BLaER1 treated with 17β-estradiol and CSF1 and Interleukin-3, amounts not matched to agents 10 nM and 100 nM (cell line): Measurements from ENCODE around the gene PPP1R14C.

ENCODE experiments used
- H3K27ac ChIP-seq, 11 experiments: shearing (Covaris generic); formaldehyde crosslinking; 2 replicates each; pipeline ENCODE4 v1.8.1; 2022
- H3K27me3 ChIP-seq, 11 experiments: shearing (Covaris generic); formaldehyde crosslinking; 2 replicates each; pipeline ENCODE4 v1.8.1; 2022
- H3K36me3 ChIP-seq, 11 experiments: shearing (Covaris generic); formaldehyde crosslinking; 2 replicates each; pipeline ENCODE4 v1.8.1; 2022
- H3K4me1 ChIP-seq, 10 experiments: shearing (Covaris generic); formaldehyde crosslinking; 2 replicates each; pipeline ENCODE4 v1.8.1; 2022
- H3K4me2 ChIP-seq, 11 experiments: shearing (Covaris generic); formaldehyde crosslinking; 2 replicates each; pipeline ENCODE4 v1.8.1; 2022
- H3K4me3 ChIP-seq, 10 experiments: shearing (Covaris generic); formaldehyde crosslinking; 2 replicates each; pipeline ENCODE4 v1.8.1; 2022
- H3K9ac ChIP-seq, 11 experiments: shearing (Covaris generic); formaldehyde crosslinking; 2 replicates each; pipeline ENCODE4 v1.8.1; 2022
- H3K9me3 ChIP-seq, 11 experiments: shearing (Covaris generic); formaldehyde crosslinking; replicated peaks in 1 of 11; 2 replicates each; pipeline ENCODE4 v1.8.1; 2022
- H4K20me1 ChIP-seq, 11 experiments: shearing (Covaris generic); formaldehyde crosslinking; 2 replicates each; pipeline ENCODE4 v1.8.1; 2022
- Cebpa-rat ChIP-seq, 11 experiments: shearing (Covaris generic); IDR thresholded peaks; 2 replicates each; pipeline ENCODE4 v1.8.1; 2022

The PPP1R14C gene

GRCh38 chr6:150272976-150273315 is 130.1 kb downstream of the PPP1R14C start:
- H3K9ac ChIP-seq = no peak overlapping the region
- no peak overlapping the region for H3K27ac ChIP-seq
- peaks cover 0 to 6% (median 0%) of the 10 kb centered on the region in 11 experiments; a peak in 5 of 22 replicates for H3K9me3 ChIP-seq
- no peaks in the 10 kb centered on the region; a peak in 1 of 22 replicates for H4K20me1 ChIP-seq
- no peaks in the 10 kb centered on the region for H3K36me3 ChIP-seq
- peaks cover 9 to 44% (median 27%) of the 10 kb centered on the region in 10 experiments; a peak in 18 of 20 replicates for H3K4me1 ChIP-seq
- peak overlapping the region in 8 of 11 experiments; percentile 67 to 93 (median 78); a peak in 12 of 22 replicates for H3K4me2 ChIP-seq
- no peak overlapping the region for H3K4me3 ChIP-seq
- TF ChIP-seq Cebpa-rat (IDR thresholded peaks at IDR 0.05) = no peak
- peaks cover 0 to 13% (median 0%) of the 10 kb centered on the region in 11 experiments; a peak in 7 of 22 replicates for H3K27me3 ChIP-seq

DNA sequence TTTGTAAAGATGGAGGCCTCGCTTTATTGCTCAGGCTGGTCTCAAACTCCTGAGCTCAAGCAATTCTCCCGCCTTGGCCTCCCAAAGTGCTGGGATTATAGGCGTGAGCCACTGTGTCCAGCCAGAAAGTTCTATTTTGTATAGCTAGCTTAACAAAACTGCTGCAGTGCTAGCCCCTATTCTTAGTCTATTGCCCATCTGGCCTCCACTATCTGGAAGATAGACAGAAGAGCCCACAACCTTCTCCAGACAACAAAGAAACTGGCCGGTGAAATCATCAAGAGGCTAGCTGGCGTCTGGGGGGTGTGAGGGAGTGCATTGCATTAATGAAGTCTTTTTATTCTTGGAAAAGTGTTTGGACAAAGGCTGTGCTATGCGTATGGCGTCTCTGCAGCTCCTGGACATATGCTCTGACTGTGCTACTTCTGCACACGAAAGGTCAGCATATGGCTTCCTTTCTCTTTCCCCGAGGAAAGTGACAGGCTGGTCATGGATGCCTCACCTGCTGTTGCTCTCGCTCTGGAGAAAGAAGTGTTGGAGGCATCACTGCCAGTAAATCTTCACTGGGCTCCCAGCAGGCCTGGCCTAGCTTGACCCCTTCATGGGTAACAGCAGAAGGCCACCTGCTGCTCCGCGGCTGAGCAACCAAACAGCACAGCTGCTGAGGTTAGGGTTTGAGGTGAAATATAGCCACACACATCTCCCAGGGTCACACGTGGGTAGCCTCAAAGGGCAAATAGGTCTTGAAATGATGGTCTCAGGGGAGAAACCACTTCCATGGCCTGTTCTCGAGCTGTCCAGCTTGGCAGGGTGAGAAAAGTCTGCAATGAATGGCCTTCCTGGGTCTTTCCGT is 130.8 kb downstream of the PPP1R14C start:
- Histone ChIP-seq H3K4me3 (no peak overlapping the region), H3K27me3 (peaks cover 0 to 19% (median 0%) of the 10 kb centered on the region in 11 experiments; a peak in 7 of 22 replicates), H4K20me1 (no peaks in the 10 kb centered on the region; a peak in 1 of 22 replicates), H3K9me3 (peaks cover 0 to 6% (median 0%) of the 10 kb centered on the region in 11 experiments; a peak in 5 of 22 replicates), H3K4me2 (peak overlapping the region in 10 of 11 experiments; percentile 11 to 93 (median 76); a peak in 18 of 22 replicates), H3K27ac (no peak overlapping the region), H3K4me1 (peaks cover 13 to 52% (median 35%) of the 10 kb centered on the region in 10 experiments; a peak in 18 of 20 replicates), H3K9ac (peak overlapping the region in 2 of 11 experiments; percentile 2 to 11; a peak in 2 of 22 replicates), H3K36me3 (no peaks in the 10 kb centered on the region)
- no peak for TF ChIP-seq Cebpa-rat (IDR thresholded peaks at IDR 0.05)

DNA sequence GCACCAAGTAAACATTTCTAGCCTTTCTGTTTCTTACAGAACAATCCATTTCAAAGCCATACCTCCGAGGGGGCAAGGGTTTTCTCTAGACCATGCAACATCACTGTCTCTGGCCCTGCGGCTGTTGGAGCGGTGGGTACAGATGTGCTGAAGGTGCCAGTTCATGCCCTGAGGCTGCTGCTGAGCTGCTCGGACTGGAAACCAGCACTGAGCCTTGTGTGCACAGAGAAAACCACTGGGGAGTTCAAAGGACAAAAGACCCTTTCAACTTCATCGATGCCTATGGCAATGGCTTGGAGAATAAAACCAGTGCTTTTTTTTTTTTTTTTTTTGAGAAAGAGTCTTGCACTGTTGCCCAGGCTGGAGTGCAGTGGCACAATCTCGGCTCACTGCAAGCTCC is 132.6 kb downstream of the PPP1R14C start:
- no peak for TF ChIP-seq Cebpa-rat (IDR thresholded peaks at IDR 0.05)
- Histone ChIP-seq H3K4me3 (no peak overlapping the region), H3K4me2 (peak overlapping the region in 6 of 11 experiments; percentile 26 to 83 (median 76); a peak in 7 of 22 replicates), H3K9me3 (no peaks in the 10 kb centered on the region; a peak in 1 of 22 replicates), H3K9ac (no peak overlapping the region), H3K27ac (no peak overlapping the region), H3K27me3 (peaks cover 0 to 21% (median 0%) of the 10 kb centered on the region in 11 experiments; a peak in 7 of 22 replicates), H4K20me1 (no peaks in the 10 kb centered on the region; a peak in 1 of 22 replicates), H3K36me3 (no peaks in the 10 kb centered on the region), H3K4me1 (peaks cover 13 to 70% (median 52%) of the 10 kb centered on the region in 10 experiments; a peak in 18 of 20 replicates)

DNA sequence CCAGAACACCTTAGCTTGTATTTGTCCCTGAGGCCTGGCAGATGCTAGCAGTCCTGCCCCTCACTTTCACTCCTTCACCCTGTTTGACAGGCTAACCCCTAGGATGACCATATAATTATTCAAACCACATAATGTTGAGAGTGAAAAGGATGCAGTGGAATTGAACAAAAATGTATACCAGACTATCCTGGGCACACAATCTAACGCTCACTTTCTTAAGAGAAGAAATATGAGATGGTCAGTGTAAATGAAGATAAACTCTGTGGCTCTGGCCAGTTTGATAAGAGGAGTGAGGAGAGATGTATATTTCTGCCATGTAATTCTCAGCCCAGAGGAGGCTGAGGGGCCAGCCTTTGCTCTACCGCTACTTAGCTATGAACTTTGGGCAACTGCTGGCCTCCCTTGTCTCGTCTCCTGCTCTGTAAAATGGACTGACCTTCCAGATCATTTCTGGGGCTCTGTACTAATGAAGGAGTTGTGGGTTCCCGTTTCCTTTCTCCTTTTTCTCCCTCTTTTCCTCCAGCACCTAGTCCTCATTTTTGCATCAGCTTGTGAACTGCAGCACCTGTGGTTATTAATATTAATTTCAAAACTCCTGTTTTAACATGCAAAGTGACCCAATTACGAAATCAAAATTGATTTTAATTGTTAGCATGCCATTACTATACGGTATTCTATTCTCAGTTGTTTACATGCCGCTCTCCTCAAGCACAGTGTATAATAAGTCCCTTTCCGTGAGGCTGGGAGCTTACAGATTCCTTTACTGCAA is 133.5 kb downstream of the PPP1R14C start:
- no peak overlapping the region for H3K27ac ChIP-seq

GRCh38 chr6:150276937-150277742 is 134.3 kb downstream of the PPP1R14C start:
- TF ChIP-seq Cebpa-rat (IDR thresholded peaks at IDR 0.05) = no peak
- Histone ChIP-seq H3K9ac (no peak overlapping the region), H3K27ac (no peak overlapping the region), H3K9me3 (no peaks in the 10 kb centered on the region; a peak in 1 of 22 replicates), H3K27me3 (peaks cover 0 to 21% (median 0%) of the 10 kb centered on the region in 11 experiments; a peak in 7 of 22 replicates), H3K4me1 (peaks cover 7 to 68% (median 51%) of the 10 kb centered on the region in 10 experiments; a peak in 18 of 20 replicates), H3K4me2 (peak overlapping the region in 5 of 11 experiments; percentile 46 to 74 (median 68); a peak in 3 of 22 replicates), H3K4me3 (no peak overlapping the region), H4K20me1 (no peaks in the 10 kb centered on the region; a peak in 1 of 22 replicates), H3K36me3 (no peaks in the 10 kb centered on the region)

More for the DNA sequence above, 133.5 kb downstream of the PPP1R14C start:
- Histone ChIP-seq H3K36me3 (no peaks in the 10 kb centered on the region), H3K4me1 (peaks cover 13 to 72% (median 54%) of the 10 kb centered on the region in 10 experiments; a peak in 18 of 20 replicates), H3K4me2 (no peak overlapping the region), H3K9me3 (no peaks in the 10 kb centered on the region; a peak in 1 of 22 replicates), H3K27me3 (peaks cover 0 to 21% (median 0%) of the 10 kb centered on the region in 11 experiments; a peak in 7 of 22 replicates), H3K4me3 (no peak overlapping the region), H4K20me1 (no peaks in the 10 kb centered on the region; a peak in 1 of 22 replicates), H3K9ac (no peak overlapping the region)
- TF ChIP-seq Cebpa-rat (IDR thresholded peaks at IDR 0.05) = no peak

GRCh38 chr6:150279533-150279932 is 136.7 kb downstream of the PPP1R14C start:
- TF ChIP-seq Cebpa-rat (IDR thresholded peaks at IDR 0.05) = no peak
- Histone ChIP-seq H3K4me3 (no peak overlapping the region), H3K27me3 (peaks cover 0 to 12% (median 0%) of the 10 kb centered on the region in 11 experiments; a peak in 5 of 22 replicates), H3K4me1 (peaks cover 0 to 46% (median 33%) of the 10 kb centered on the region in 10 experiments; a peak in 17 of 20 replicates), H3K36me3 (no peaks in the 10 kb centered on the region), H3K4me2 (peak overlapping the region in 8 of 11 experiments; percentile 2 to 82 (median 66); a peak in 16 of 22 replicates), H3K27ac (no peak overlapping the region), H3K9me3 (peaks cover 0 to 4% (median 0%) of the 10 kb centered on the region in 11 experiments; a peak in 2 of 22 replicates), H3K9ac (no peak overlapping the region), H4K20me1 (no peaks in the 10 kb centered on the region; a peak in 1 of 22 replicates)

DNA sequence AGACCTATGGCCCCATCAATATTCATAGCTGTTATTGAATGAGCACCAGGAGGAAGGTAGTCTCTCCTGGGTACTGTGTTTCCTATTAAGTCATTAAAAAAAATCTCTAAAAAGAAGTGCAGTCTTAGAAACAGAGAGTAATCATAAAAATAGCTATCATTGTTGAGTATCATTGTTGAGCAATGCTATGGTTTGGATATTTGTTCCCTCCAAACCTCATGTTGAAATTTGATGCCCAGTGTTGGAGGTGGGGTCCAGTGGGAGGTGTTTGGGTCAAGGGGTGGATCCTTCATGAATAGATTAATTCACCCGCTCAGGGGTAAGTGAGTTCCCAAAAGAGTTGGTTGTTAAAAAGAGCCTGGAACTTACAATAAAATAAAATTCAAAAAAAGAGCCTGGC is 137.9 kb downstream of the PPP1R14C start:
- Histone ChIP-seq H3K36me3 (no peaks in the 10 kb centered on the region), H3K4me3 (no peak overlapping the region), H3K9ac (no peak overlapping the region), H3K4me1 (peaks cover 0 to 36% (median 30%) of the 10 kb centered on the region in 10 experiments; a peak in 17 of 20 replicates), H3K4me2 (peak overlapping the region in 9 of 11 experiments; percentile 2 to 82 (median 63); a peak in 15 of 22 replicates), H3K9me3 (peaks cover 0 to 4% (median 0%) of the 10 kb centered on the region in 11 experiments; a peak in 2 of 22 replicates), H4K20me1 (no peaks in the 10 kb centered on the region; a peak in 1 of 22 replicates), H3K27ac (no peak overlapping the region), H3K27me3 (peaks cover 0 to 7% (median 0%) of the 10 kb centered on the region in 11 experiments; a peak in 4 of 22 replicates)
- TF ChIP-seq Cebpa-rat (IDR thresholded peaks at IDR 0.05) = no peak
